ENCODE results near the gene MOAP1.
A peak's percentile ranks its signal among the peaks of the same experiment; 100 is the strongest.
"Not testable (repeated sequence)": the region's sequence is repeated elsewhere in the genome, so short reads cannot be mapped to it uniquely, and the experiment has no call there.

MOAP1 gene

GRCh38 chr14:93184391-93185348 lies at the start of gene MOAP1, which contains the start of gene LYSET:
MOAP1 (minus strand) TSS chr14:93184897; CDS start chr14:93184242, 655 bp downstream.
LYSET (plus strand) TSS chr14:93185317; CDS start chr14:93185406, 89 bp downstream.
- DNase-seq, result peak; percentile 62

- DNase-seq, result not testable (repeated sequence)
Observed at GRCh38 chr14:93233078-93233477, 48.4 kb upstream of the MOAP1 start.

- no peak for DNase-seq
Observed at GRCh38 chr14:93232159-93232558, 47.5 kb upstream of the MOAP1 start.

- DNase-seq, result no peak
Observed at GRCh38 chr14:93231129-93231979, 46.7 kb upstream of the MOAP1 start.

GRCh38 chr14:93230539-93230938 lies 45.8 kb upstream of the MOAP1 start:
- DNase-seq, result no peak

GRCh38 chr14:93228550-93228949 lies 43.9 kb upstream of the MOAP1 start:
- DNase-seq, result no peak

- no peak for DNase-seq
Observed at GRCh38 chr14:93223565-93223964, 38.9 kb upstream of the MOAP1 start.

- no peak for DNase-seq
Observed at GRCh38 chr14:93220509-93220908, 35.8 kb upstream of the MOAP1 start.

GRCh38 chr14:93219103-93219726 lies 34.5 kb upstream of the MOAP1 start:
- DNase-seq, result peak; percentile 31

GRCh38 chr14:93214598-93214997 lies 29.9 kb upstream of the MOAP1 start:
- no peak for DNase-seq

GRCh38 chr14:93212432-93212831 lies 27.7 kb upstream of the MOAP1 start:
- DNase-seq, result no peak

- DNase-seq, result peak; percentile 16
Observed at GRCh38 chr14:93207468-93208308, 23.0 kb upstream of the MOAP1 start.

GRCh38 chr14:93206793-93207467 lies 22.2 kb upstream of the MOAP1 start, which contains the start of the genes GON7 and UBR7:
GON7 (minus strand) TSS chr14:93207065; CDS start chr14:93207037, 28 bp downstream.
UBR7 (plus strand) TSS chr14:93207256; CDS start chr14:93207292, 36 bp downstream.
- peak; percentile 96 for DNase-seq

GRCh38 chr14:93201155-93201704 lies 16.5 kb upstream of the MOAP1 start:
- DNase-seq, result no peak

GRCh38 chr14:93200553-93200952 lies 15.9 kb upstream of the MOAP1 start:
- no peak for DNase-seq

- no peak for DNase-seq
Observed at GRCh38 chr14:93199031-93199430, 14.3 kb upstream of the MOAP1 start.

GRCh38 chr14:93195316-93195999 lies 10.8 kb upstream of the MOAP1 start:
- no peak for DNase-seq

- DNase-seq, result no peak
Observed at GRCh38 chr14:93186956-93187355, 2.3 kb upstream of the MOAP1 start.

GRCh38 chr14:93186466-93186865 lies 1.8 kb upstream of the MOAP1 start:
- DNase-seq, result no peak

GRCh38 chr14:93185349-93185720 lies 638 bp upstream of the MOAP1 start:
- no peak for DNase-seq

Data from NCI-H2081 treated with DMSO at 0.1 percent for 48 hours (cell line).